Measurements from ENCODE around the gene POLRMT.
"Not testable (repeated sequence)": the region's sequence is repeated elsewhere in the genome, so short reads cannot be mapped to it uniquely, and the experiment has no call there.

POLRMT gene

GRCh38 chr19:624433-625109 lies 8.8 kb downstream of the POLRMT start:
- DNase-seq = no peak

- DNase-seq = no peak
These were observed 9.4 kb downstream of the POLRMT start for GRCh38 chr19:623974-624373.

GRCh38 chr19:623175-623916 lies 10.0 kb downstream of the POLRMT start:
- DNase-seq = no peak

- no peak for DNase-seq
These were observed 10.7 kb downstream of the POLRMT start for GRCh38 chr19:622666-623065.

- no peak for DNase-seq
These were observed 11.5 kb downstream of the POLRMT start for GRCh38 chr19:621819-622218.

GRCh38 chr19:621191-621590 lies 12.1 kb downstream of the POLRMT start:
- not testable (repeated sequence) for DNase-seq

- no peak for DNase-seq
These were observed 13.0 kb downstream of the POLRMT start for GRCh38 chr19:620166-620862.

- DNase-seq = no peak
These were observed 13.9 kb downstream of the POLRMT start for GRCh38 chr19:619286-620002.

GRCh38 chr19:618674-619285 lies 14.6 kb downstream of the POLRMT start:
- no peak for DNase-seq

GRCh38 chr19:618247-618619 lies 15.1 kb downstream of the POLRMT start:
- no peak for DNase-seq

GRCh38 chr19:617551-618246 lies 15.6 kb downstream of the POLRMT start:
- no peak for DNase-seq

- DNase-seq = no peak
These were observed 16.4 kb downstream of the POLRMT start for GRCh38 chr19:616747-617526.

- no peak for DNase-seq
These were observed 17.2 kb downstream of the POLRMT start for GRCh38 chr19:616062-616700.

- DNase-seq = no peak
These were observed 17.7 kb downstream of the POLRMT start for GRCh38 chr19:615619-616018.

- no peak for DNase-seq
These were observed 19.4 kb downstream of the POLRMT start for GRCh38 chr19:613732-614567.

GRCh38 chr19:612941-613340 lies 20.4 kb downstream of the POLRMT start:
- no peak for DNase-seq

- peak; percentile 46 to 63 for DNase-seq
These were observed 21.9 kb downstream of the POLRMT start for GRCh38 chr19:611481-611868.

- peak in 1 of 2 experiments; percentile 25 for DNase-seq
These were observed 22.4 kb downstream of the POLRMT start for GRCh38 chr19:610801-611480.

GRCh38 chr19:610071-610800 lies 23.1 kb downstream of the POLRMT start:
- no peak for DNase-seq

All from activated CD4-positive, alpha-beta T cell treated with anti-CD3 and anti-CD28 coated beads, Interleukin-2, amount 50 U/mL, for 4 hours (primary cell).